NCI-H82 treated with DMSO at 0.1 percent for 48 hours (cell line): Measurements from ENCODE around the gene ZNF414.

ENCODE experiments used
- DNase-seq: peaks from one replicate; lab custom pipeline; 2025; ENCODE audit not compliant: unreplicated experiment; lab: John Stamatoyannopoulos, UW

Gene ZNF414

GRCh38 chr19:8468761-8469373 lies 45.1 kb downstream of the ZNF414 start:
- no peak for DNase-seq

DNA sequence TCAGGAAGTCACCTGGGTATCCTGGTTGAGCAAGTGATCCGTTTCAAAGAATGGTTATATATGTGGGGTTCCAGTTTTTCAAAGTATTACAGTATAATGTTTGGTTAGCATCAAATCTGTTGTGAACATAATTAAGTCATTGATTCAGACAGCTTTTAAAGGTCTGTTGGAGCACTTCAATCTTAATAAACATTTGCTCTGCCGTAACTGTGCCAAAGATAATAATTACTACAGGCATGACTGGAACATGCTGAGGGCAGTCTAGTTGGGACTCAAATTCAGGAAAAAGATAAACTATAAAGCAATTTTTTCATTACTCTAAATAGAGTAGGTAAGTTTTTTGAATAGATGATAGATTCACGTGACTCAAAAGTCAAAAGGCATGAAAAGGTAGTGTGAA lies 45.8 kb downstream of the ZNF414 start:
- DNase-seq, result no peak

- no peak for DNase-seq
Observed at GRCh38 chr19:8466018-8466417, 47.9 kb downstream of the ZNF414 start.

- no peak for DNase-seq
Observed at GRCh38 chr19:8463365-8463764, 50.6 kb downstream of the ZNF414 start.

DNA sequence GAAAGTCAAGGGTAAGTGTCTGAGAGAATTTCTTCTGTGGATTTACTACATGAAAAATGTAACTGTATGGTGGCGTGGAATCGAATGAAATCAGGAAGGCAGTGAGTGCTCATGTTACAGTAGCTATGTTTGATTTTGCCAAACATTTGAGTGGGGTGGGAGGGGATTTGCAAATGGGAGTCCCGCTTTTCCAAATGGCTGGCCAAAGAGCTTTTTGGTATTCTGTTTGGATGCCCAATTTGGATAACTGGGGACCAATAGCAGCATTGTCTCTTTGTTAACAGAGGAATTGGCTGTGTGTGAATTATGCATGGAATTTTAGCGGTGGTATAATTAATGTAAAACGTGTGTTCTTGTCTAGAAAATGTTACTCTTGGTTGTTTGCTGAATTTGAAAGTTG lies 51.4 kb downstream of the ZNF414 start:
- DNase-seq, result no peak

- DNase-seq, result no peak
Observed at GRCh38 chr19:8461891-8462290, 52.1 kb downstream of the ZNF414 start.

GRCh38 chr19:8461376-8461775 lies 52.6 kb downstream of the ZNF414 start:
- no peak for DNase-seq

- DNase-seq, result no peak
Observed at GRCh38 chr19:8460516-8461298, 53.3 kb downstream of the ZNF414 start.
